HepG2 (cell line): Measurements from ENCODE around the gene FGGY. TPM values are rescaled to one million over a fixed set of nuclear protein-coding genes. Genes with fewer than 3 reads are reported as not detected.

Experiments
- ATAC-seq: fragments of 200-7000 bp; cut with Tn5 transposase; 3 replicates; pipeline ENCODE4 v1.9.1; 2020; ENCODE audit warnings: mild to moderate bottlenecking, moderate library complexity
- BruUV-seq: library from RNA; stranded (reverse); fragments of 400-500 nt; replicated peaks from 2 replicates; lab custom pipeline; 2021; lab: Mats Ljungman, UMichigan
- CTCF ChIA-PET: fragments of 300-600 bp; formaldehyde crosslinking; extraction: SDS; loops from one replicate; lab custom pipeline; 2021; ENCODE audit warnings: low total read pairs, inconsistent platforms, low intra/inter-chr PET ratio; lab: Yijun Ruan, JAX
- POLR2A ChIA-PET: fragments of 350-600 bp; sonication (Branson Sonifier 250); formaldehyde crosslinking; loops from one replicate; lab custom pipeline; 2020; ENCODE audit warnings: antibody characterized with exemption, inconsistent platforms; lab: Yijun Ruan, JAX
- DNase-seq: peaks from one replicate; pipeline ENCODE4 v3.0.0-alpha.2; 2015; ENCODE audit warnings: low spot score
- FAIRE-seq: peaks from 3 replicates; lab custom pipeline; 2011; peaks lifted over from hg19 to GRCh38; lab: Jason Lieb, UNC
- H2AFZ ChIP-seq: one replicate; pipeline ENCODE4 v1.6.1; 2011; ENCODE audit warnings: low read length, inconsistent platforms
- H3K27ac ChIP-seq: fragments of 300-600 bp; 3 replicates; pipeline ENCODE4 v1.8.0; 2011; ENCODE audit warnings: mixed run types, mild to moderate bottlenecking, mixed read lengths, low read length, inconsistent platforms; ENCODE audit not compliant: insufficient read depth; ENCODE audit errors: extremely low read length
- H3K27me3 ChIP-seq, 2 experiments: fragments of 200-600 bp in 1 of 2; 2 replicates in 1 of 2; 3 replicates in 1 of 2; pipeline versions ENCODE4 v1.6.0 to v1.8.0; 2011; ENCODE audit warnings: low read length in 2 of 2, mild to moderate bottlenecking in 2 of 2, moderate library complexity in 2 of 2, inconsistent platforms in 1 of 2; ENCODE audit not compliant: insufficient read depth in 2 of 2, control insufficient read depth in 1 of 2
- H3K36me3 ChIP-seq, 2 experiments: fragments of 200-600 bp in 1 of 2; replicated peaks in 1 of 2; 2 replicates in 1 of 2; 3 replicates in 1 of 2; pipeline versions ENCODE4 v1.5.1 to v1.8.0; 2011; ENCODE audit warnings: low read length in 2 of 2, inconsistent platforms in 1 of 2; ENCODE audit not compliant: insufficient read depth in 2 of 2, control insufficient read depth in 1 of 2
- H3K4me1 ChIP-seq: 2 replicates; pipeline ENCODE4 v1.5.1; 2012; ENCODE audit warnings: low read length, inconsistent platforms; ENCODE audit not compliant: insufficient read depth
- H3K4me2 ChIP-seq: 2 replicates; pipeline ENCODE4 v1.6.0; 2011; ENCODE audit warnings: low read depth, low read length, inconsistent platforms
- H3K4me3 ChIP-seq, 3 experiments: fragments of 200-600 bp in 1 of 3; sonication (generic), shearing (Covaris generic) in 1 of 3; replicated peaks in 1 of 3; 2 replicates each; pipeline ENCODE4 v1.5.1; 2011 to 2016; ENCODE audit warnings: low read length in 3 of 3, inconsistent platforms in 2 of 3, low read depth in 2 of 3, mild to moderate bottlenecking in 2 of 3, control low read depth in 1 of 3, mixed read lengths in 1 of 3; ENCODE audit not compliant: insufficient read depth in 1 of 3
- H3K79me2 ChIP-seq: one replicate; pipeline ENCODE4 v1.6.1; 2011; ENCODE audit warnings: low read length, inconsistent platforms; ENCODE audit not compliant: insufficient read depth
- H3K9ac ChIP-seq: 2 replicates; pipeline ENCODE4 v1.6.0; 2011; ENCODE audit warnings: mild to moderate bottlenecking, low read depth, low read length, inconsistent platforms; ENCODE audit not compliant: insufficient read depth
- H3K9me3 ChIP-seq: 2 replicates; pipeline ENCODE4 v1.5.1; 2012; ENCODE audit warnings: mild to moderate bottlenecking, low read length
- H4K20me1 ChIP-seq: 2 replicates; pipeline ENCODE4 v1.6.0; 2011; ENCODE audit warnings: inconsistent platforms, mild to moderate bottlenecking, low read length, moderate library complexity; ENCODE audit not compliant: insufficient read depth
- ARID2 ChIP-seq: sonication (generic); formaldehyde crosslinking; IDR thresholded peaks from 2 replicates; pipeline ENCODE4 v1.8.1; 2022; ENCODE audit warnings: mild to moderate bottlenecking, missing genetic modification reagents, borderline replicate concordance
- HHEX ChIP-seq: IDR thresholded peaks from 2 replicates; pipeline ENCODE4 v1.6.1; 2016; ENCODE audit warnings: control low read depth
- RXRB ChIP-seq: IDR thresholded peaks from 2 replicates; pipeline ENCODE4 v1.6.1; 2016; ENCODE audit warnings: borderline replicate concordance, missing genetic modification reagents, missing compliant biosample characterization
- ZBTB7A ChIP-seq: sonication (generic); formaldehyde crosslinking; IDR thresholded peaks from 2 replicates; pipeline ENCODE4 v1.8.0; 2022; ENCODE audit warnings: mild to moderate bottlenecking, missing genetic modification reagents
- WGBS: methylation state at CpG from one replicate; pipeline ENCODE4 v1.1.6; 2017; ENCODE audit warnings: low lambda C conversion rate; 5-methylcytosine and 5-hydroxymethylcytosine counted together
- in situ Hi-C: cut with HindIII; loops from 2 replicates; pipeline ENCODE4 v1.10.0; 2017; ENCODE audit warnings: low pct_unique_long_range_greater_than_20kb; ENCODE audit not compliant: extremely low pct_ligation_motif_present
- intact Hi-C: fragments of 100-400 bp; cut with micrococcal nuclease; formaldehyde crosslinking; loops from one replicate; pipeline ENCODE4 v1.10.0; 2022; ENCODE audit not compliant: unreplicated experiment
- polyA plus RNA-seq, 8 experiments: library from polyadenylated mRNA; depleted of rRNA in 3 of 8; stranded (reverse) in 7 of 8; unstranded in 1 of 8; fragments of >200 nt; fragmentation: Illumina TruSeq in 4 of 8; extraction: Trizol in 4 of 8; gene quantifications; 2 replicates each; pipeline versions ENCODE4 v1.2.1 to v1.2.3, GENCODE V29; 2011 to 2016; ENCODE audit warnings: low read depth in 4 of 8, missing spikeins in 1 of 8, mixed read lengths in 1 of 8; ENCODE audit not compliant: insufficient read depth in 1 of 8
- total RNA-seq, 5 experiments: library from RNA; depleted of rRNA; stranded (reverse); fragments of >200 nt; fragmentation: Illumina TruSeq; extraction: Trizol; gene quantifications; 2 replicates each; pipeline ENCODE4 v1.2.3, GENCODE V29; 2016; ENCODE audit warnings: low read depth in 1 of 5
- TF ChIP-seq, protein P1 (sequence below): sonication (generic); formaldehyde crosslinking; IDR thresholded peaks from 2 replicates; pipeline ENCODE4 v1.4.0; 2020; ENCODE audit warnings: missing genetic modification reagents
- TF ChIP-seq, protein P2 (sequence below): sonication (generic); formaldehyde crosslinking; IDR thresholded peaks from 2 replicates; pipeline ENCODE4 v1.4.0; 2020; ENCODE audit warnings: missing genetic modification reagents, mild to moderate bottlenecking, borderline replicate concordance

Gene FGGY
- total and polyA plus RNA-seq, 2 of the 13 experiments (the other 11 are each of a cell fraction or from before 2014, with no cell fraction given) = 15.7 to 27.5 TPM

GRCh38 chr1:59455206-59455605, 158.3 kb downstream of the FGGY start (continued):
- TF ChIP-seq, protein P1, sequence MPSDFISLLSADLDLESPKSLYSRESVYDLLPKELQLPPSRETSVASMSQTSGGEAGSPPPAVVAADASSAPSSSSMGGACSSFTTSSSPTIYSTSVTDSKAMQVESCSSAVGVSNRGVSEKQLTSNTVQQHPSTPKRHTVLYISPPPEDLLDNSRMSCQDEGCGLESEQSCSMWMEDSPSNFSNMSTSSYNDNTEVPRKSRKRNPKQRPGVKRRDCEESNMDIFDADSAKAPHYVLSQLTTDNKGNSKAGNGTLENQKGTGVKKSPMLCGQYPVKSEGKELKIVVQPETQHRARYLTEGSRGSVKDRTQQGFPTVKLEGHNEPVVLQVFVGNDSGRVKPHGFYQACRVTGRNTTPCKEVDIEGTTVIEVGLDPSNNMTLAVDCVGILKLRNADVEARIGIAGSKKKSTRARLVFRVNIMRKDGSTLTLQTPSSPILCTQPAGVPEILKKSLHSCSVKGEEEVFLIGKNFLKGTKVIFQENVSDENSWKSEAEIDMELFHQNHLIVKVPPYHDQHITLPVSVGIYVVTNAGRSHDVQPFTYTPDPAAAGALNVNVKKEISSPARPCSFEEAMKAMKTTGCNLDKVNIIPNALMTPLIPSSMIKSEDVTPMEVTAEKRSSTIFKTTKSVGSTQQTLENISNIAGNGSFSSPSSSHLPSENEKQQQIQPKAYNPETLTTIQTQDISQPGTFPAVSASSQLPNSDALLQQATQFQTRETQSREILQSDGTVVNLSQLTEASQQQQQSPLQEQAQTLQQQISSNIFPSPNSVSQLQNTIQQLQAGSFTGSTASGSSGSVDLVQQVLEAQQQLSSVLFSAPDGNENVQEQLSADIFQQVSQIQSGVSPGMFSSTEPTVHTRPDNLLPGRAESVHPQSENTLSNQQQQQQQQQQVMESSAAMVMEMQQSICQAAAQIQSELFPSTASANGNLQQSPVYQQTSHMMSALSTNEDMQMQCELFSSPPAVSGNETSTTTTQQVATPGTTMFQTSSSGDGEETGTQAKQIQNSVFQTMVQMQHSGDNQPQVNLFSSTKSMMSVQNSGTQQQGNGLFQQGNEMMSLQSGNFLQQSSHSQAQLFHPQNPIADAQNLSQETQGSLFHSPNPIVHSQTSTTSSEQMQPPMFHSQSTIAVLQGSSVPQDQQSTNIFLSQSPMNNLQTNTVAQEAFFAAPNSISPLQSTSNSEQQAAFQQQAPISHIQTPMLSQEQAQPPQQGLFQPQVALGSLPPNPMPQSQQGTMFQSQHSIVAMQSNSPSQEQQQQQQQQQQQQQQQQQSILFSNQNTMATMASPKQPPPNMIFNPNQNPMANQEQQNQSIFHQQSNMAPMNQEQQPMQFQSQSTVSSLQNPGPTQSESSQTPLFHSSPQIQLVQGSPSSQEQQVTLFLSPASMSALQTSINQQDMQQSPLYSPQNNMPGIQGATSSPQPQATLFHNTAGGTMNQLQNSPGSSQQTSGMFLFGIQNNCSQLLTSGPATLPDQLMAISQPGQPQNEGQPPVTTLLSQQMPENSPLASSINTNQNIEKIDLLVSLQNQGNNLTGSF (CRISPR knock-in tag) = no peak

- CTCF ChIA-PET = no interaction called here
- in situ Hi-C loops = no loop called here
- Histone ChIP-seq H3K27me3 (no peaks in the 10 kb centered on the region), H3K27ac (no peak overlapping the region), H3K79me2 (no peaks in the 10 kb centered on the region), H3K4me3 (no peak overlapping the region), H3K9me3 (no peaks in the 10 kb centered on the region), H3K4me2 (no peak overlapping the region), H3K36me3 (no peaks in the 10 kb centered on the region), H2AFZ (no peak overlapping the region), H3K9ac (no peak overlapping the region), H4K20me1 (no peaks in the 10 kb centered on the region), H3K4me1 (0 out of 2 replicates have a peak, but pooled peaks cover 6% of the 10 kb centered on the region)
- 88% methylated on average over 2 of the region's 2 CpGs for WGBS
- POLR2A ChIA-PET = no interaction called here
- DNase-seq (no peak), FAIRE-seq (no peak), ATAC-seq (no peak)
- TF ChIP-seq, protein P2, sequence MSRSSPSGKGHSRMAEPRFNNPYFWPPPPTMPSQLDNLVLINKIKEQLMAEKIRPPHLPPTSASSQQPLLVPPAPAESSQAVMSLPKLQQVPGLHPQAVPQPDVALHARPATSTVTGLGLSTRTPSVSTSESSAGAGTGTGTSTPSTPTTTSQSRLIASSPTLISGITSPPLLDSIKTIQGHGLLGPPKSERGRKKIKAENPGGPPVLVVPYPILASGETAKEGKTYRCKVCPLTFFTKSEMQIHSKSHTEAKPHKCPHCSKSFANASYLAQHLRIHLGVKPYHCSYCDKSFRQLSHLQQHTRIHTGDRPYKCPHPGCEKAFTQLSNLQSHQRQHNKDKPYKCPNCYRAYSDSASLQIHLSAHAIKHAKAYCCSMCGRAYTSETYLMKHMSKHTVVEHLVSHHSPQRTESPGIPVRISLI (CRISPR knock-in tag) = no peak
- TF ChIP-seq HHEX (CRISPR knock-in tag) = no peak
- no peak for TF ChIP-seq RXRB (CRISPR knock-in tag)
- no peak for TF ChIP-seq ZBTB7A (CRISPR knock-in tag)
- no peak for TF ChIP-seq ARID2 (CRISPR knock-in tag)
- intact Hi-C loops = no loop called here
- no TSS peak for BruUV-seq
Observed at GRCh38 chr1:59457786-59458185, 160.9 kb downstream of the FGGY start.
